Measurements from ENCODE around the gene CSKMT. TPM values are rescaled to one million over a fixed set of nuclear protein-coding genes. Genes with fewer than 3 reads are reported as not detected.

The CSKMT gene
- total RNA-seq, 1 experiment from 2014 or later, result 19.2 TPM

DNA sequence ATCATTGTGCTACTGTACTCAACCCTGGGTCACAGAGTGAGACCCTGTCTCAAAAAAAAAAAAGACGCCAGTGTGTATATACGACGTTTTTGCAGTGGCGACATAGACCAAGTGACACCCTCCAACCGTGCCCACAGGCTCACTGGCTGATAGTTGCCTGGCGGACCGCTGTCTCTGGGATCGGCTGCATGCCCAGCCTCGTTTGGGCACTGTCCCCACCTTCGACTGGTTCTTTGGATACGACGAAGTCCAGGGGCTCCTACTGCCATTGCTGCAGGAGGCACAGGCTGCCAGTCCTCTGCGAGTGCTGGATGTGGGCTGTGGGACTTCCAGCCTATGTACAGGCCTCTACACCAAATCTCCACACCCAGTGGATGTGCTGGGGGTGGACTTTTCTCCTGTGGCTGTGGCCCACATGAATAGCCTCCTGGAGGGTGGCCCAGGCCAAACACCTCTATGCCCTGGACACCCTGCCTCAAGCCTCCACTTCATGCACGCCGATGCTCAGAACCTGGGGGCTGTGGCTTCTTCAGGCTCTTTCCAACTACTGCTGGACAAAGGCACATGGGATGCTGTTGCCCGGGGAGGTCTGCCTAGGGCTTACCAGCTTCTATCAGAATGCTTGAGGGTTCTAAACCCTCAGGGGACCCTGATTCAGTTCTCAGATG lies 1.3 kb downstream of the CSKMT start:
- no TSS peak for BruUV-seq (replicated peaks)
- Histone ChIP-seq H3K4me2 (peak overlapping the region; percentile 98), H3K4me3 (peak overlapping the region; percentile 88), H3K27ac (peak overlapping the region; percentile 72), H4K20me1 (ENCODE audit: insufficient read depth) (no peaks in the 10 kb centered on the region; the same call in none of the 2 replicates), H3K9me2 (ENCODE audit: insufficient read depth) (no peaks in the 10 kb centered on the region), H3K79me2 (ENCODE audit: low read depth) (peaks cover 72% of the 10 kb centered on the region), H3F3A (ENCODE audit: insufficient read depth, low read depth) (peaks cover 85% of the 10 kb centered on the region), H3K27me3 (ENCODE audit: insufficient read depth, low read depth) (no peaks in the 10 kb centered on the region), H3K4me1 (replicated peaks; ENCODE audit: insufficient read depth) (peaks cover 41% of the 10 kb centered on the region), H3K36me3 (ENCODE audit: low read depth) (peaks cover 24% of the 10 kb centered on the region), H2AFZ (no peak overlapping the region), H3K9me3 (ENCODE audit: insufficient read depth, low read depth) (no peaks in the 10 kb centered on the region)
- CTCF ChIA-PET, result no interaction called here
- TF ChIP-seq EZH2 (IDR thresholded peaks at IDR 0.05; ENCODE audit: low read depth), result no peak
- TF ChIP-seq, protein P1, sequence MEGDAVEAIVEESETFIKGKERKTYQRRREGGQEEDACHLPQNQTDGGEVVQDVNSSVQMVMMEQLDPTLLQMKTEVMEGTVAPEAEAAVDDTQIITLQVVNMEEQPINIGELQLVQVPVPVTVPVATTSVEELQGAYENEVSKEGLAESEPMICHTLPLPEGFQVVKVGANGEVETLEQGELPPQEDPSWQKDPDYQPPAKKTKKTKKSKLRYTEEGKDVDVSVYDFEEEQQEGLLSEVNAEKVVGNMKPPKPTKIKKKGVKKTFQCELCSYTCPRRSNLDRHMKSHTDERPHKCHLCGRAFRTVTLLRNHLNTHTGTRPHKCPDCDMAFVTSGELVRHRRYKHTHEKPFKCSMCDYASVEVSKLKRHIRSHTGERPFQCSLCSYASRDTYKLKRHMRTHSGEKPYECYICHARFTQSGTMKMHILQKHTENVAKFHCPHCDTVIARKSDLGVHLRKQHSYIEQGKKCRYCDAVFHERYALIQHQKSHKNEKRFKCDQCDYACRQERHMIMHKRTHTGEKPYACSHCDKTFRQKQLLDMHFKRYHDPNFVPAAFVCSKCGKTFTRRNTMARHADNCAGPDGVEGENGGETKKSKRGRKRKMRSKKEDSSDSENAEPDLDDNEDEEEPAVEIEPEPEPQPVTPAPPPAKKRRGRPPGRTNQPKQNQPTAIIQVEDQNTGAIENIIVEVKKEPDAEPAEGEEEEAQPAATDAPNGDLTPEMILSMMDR (conservative IDR thresholded peaks at IDR 0.05), result no peak
- intact Hi-C loops (cut with micrococcal nuclease; ENCODE audit: unreplicated experiment), result loop anchor here (5.0 kb wide), 3 partner anchors 44 to 124 kb away; partner anchors contain the start of genes B3GAT3 and TUT1
- POLR2A ChIA-PET (ENCODE audit: unreplicated experiment), result interaction anchor here (0.6 to 0.7 kb wide), 2 partner anchors 63 to 1023 kb away, joined by 3 to 7 read pairs; no protein-coding TSS in a partner anchor
- DNase-seq, result peak in 1 of 2 experiments; percentile 36

DNA sequence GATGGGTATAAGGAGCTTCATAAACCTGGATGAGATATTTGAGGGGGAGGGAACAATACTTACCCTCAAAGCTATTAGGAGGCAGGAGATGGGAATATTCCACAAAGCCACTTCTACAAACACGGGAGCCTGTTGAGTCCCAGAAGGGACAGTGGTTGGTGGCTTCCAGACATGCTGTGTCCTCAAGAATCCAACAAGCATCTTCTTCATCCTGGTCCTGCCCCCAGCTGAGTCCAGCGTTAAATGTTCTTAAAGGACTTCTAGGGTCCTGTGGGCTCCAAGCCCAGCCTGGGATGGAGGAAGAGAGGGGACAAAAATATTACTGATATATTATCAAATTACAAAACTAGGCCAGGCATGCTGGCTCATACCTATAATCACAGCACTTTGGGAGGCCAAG lies 2.3 kb downstream of the CSKMT start:
- Histone ChIP-seq H3K79me2 (ENCODE audit: low read depth) (peaks cover 80% of the 10 kb centered on the region), H3K36me3 (ENCODE audit: low read depth) (peaks cover 24% of the 10 kb centered on the region), H3K4me2 (peak overlapping the region; percentile 98), H3K9me3 (ENCODE audit: insufficient read depth, low read depth) (no peaks in the 10 kb centered on the region), H3K27me3 (ENCODE audit: insufficient read depth, low read depth) (no peaks in the 10 kb centered on the region), H3K4me1 (replicated peaks; ENCODE audit: insufficient read depth) (peaks cover 41% of the 10 kb centered on the region), H3F3A (ENCODE audit: insufficient read depth, low read depth) (peaks cover 83% of the 10 kb centered on the region), H3K4me3 (peak overlapping the region; percentile 88; the same call in 1 of the 2 replicates), H4K20me1 (ENCODE audit: insufficient read depth) (no peaks in the 10 kb centered on the region; the same call in none of the 2 replicates), H3K27ac (peak overlapping the region; percentile 72), H3K9me2 (ENCODE audit: insufficient read depth) (no peaks in the 10 kb centered on the region), H2AFZ (no peak overlapping the region)
- ChIA-PET CTCF (no interaction called here), POLR2A (ENCODE audit: unreplicated experiment) (interaction anchor here (0.5 to 0.7 kb wide), 6 partner anchors 14 to 249 kb away, joined by 3 to 8 read pairs (median 4); partner anchors contain the start of genes INTS5 and SCGB1A1)
- no TSS peak for BruUV-seq (replicated peaks)
- no peak for DNase-seq
- intact Hi-C loops (cut with micrococcal nuclease; ENCODE audit: unreplicated experiment), result loop anchor here (5.0 kb wide), 3 partner anchors 45 to 125 kb away; partner anchors contain the start of genes B3GAT3 and TUT1
- TF ChIP-seq, protein P1 (conservative IDR thresholded peaks at IDR 0.05), result no peak
- no peak for TF ChIP-seq EZH2 (IDR thresholded peaks at IDR 0.05; ENCODE audit: low read depth)

DNA sequence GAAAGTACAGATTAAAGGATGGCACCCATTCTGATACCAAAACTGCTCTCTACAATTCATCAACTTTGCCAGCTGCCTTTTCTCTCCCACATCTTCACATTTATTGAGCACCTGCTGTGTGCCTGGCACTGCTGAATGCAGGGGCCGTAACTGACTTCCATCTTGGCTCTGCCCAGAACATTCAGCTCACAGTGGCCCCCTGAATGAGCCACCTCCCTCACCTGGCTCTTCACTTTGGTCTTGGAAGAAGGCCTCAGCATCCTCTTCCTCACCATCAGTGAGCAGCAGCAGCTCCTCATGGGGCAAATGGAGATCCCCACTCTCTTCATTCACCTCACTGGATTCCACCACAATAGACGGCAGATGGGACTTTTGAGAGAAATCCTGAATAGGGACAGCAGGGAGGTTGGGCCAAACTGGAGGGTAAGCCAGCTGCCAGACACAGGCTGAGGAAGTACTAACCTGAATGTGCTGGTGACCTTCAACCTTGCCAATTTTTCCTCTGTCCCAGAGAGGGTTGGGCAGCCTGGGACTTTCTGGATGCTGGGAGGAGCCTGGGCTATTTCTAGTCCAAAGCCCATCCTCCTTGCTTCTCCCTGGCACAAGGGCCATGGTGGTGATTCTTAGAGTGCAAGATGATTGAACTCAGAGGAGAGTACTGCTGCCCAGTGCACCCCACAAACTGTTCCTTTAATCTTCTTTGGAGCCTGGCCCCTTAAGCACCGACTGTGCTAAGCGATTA lies 4.5 kb downstream of the CSKMT start:
- H3K27ac ChIP-seq, result peak overlapping the region; percentile 79; the same call in 1 of the 2 replicates
- H3F3A ChIP-seq (ENCODE audit: insufficient read depth, low read depth), result peaks cover 89% of the 10 kb centered on the region
- DNase-seq, result peak in 1 of 2 experiments; percentile 47
- no peak for TF ChIP-seq EZH2 (IDR thresholded peaks at IDR 0.05; ENCODE audit: low read depth)
- TF ChIP-seq, protein P1 (conservative IDR thresholded peaks at IDR 0.05), result no peak
- no peak overlapping the region for H2AFZ ChIP-seq
- CTCF ChIA-PET, result no interaction called here
- H3K9me3 ChIP-seq (ENCODE audit: insufficient read depth, low read depth), result no peaks in the 10 kb centered on the region
- peak overlapping the region; percentile 72 for H3K4me2 ChIP-seq
- peaks cover 52% of the 10 kb centered on the region for H3K4me1 ChIP-seq (replicated peaks; ENCODE audit: insufficient read depth)
- H3K9me2 ChIP-seq (ENCODE audit: insufficient read depth), result no peaks in the 10 kb centered on the region
- peaks cover 3% of the 10 kb centered on the region; the same call in 1 of the 2 replicates for H4K20me1 ChIP-seq (ENCODE audit: insufficient read depth)
- H3K27me3 ChIP-seq (ENCODE audit: insufficient read depth, low read depth), result no peaks in the 10 kb centered on the region
- H3K36me3 ChIP-seq (ENCODE audit: low read depth), result peaks cover 19% of the 10 kb centered on the region
- no TSS peak for BruUV-seq (replicated peaks)
- H3K79me2 ChIP-seq (ENCODE audit: low read depth), result peaks cover 84% of the 10 kb centered on the region
- POLR2A ChIA-PET (ENCODE audit: unreplicated experiment), result no interaction called here
- H3K4me3 ChIP-seq, result peak overlapping the region; percentile 79; the same call in 1 of the 2 replicates
- intact Hi-C loops (cut with micrococcal nuclease; ENCODE audit: unreplicated experiment), result loop anchor here (5.0 to 10.0 kb wide), 5 partner anchors 47 to 127 kb away; partner anchors contain the start of genes B3GAT3, HNRNPUL2, POLR2G and TTC9C
